K562 (cell line): ENCODE results near the gene RBM27. TPM values are rescaled to one million over a fixed set of nuclear protein-coding genes. Genes with fewer than 3 reads are reported as not detected.
"Not testable (repeated sequence)": the region's sequence is repeated elsewhere in the genome, so short reads cannot be mapped to it uniquely, and the experiment has no call there.

Experiments
- FOSL1 ChIP-seq: fragments of 200-800 bp; sonication (Bioruptor generic); conservative IDR thresholded peaks from 2 replicates; pipeline ENCODE4 v1.6.1; 2016; ENCODE audit warnings: missing genetic modification characterization, missing compliant biosample characterization
- PRDM10 ChIP-seq: fragments of 450-650 bp; IDR thresholded peaks from 2 replicates; pipeline ENCODE4 v1.6.1; 2018; ENCODE audit not compliant: partially characterized antibody
- PTTG1 ChIP-seq: fragments of 450-650 bp; IDR thresholded peaks from 2 replicates; pipeline ENCODE4 v1.6.1; 2016; ENCODE audit warnings: low read depth, mild to moderate bottlenecking, missing genetic modification characterization, missing compliant biosample characterization
- TRIM24 ChIP-seq, 2 experiments: fragments of 450-650 bp; IDR thresholded peaks; 2 replicates each; pipeline ENCODE4 v1.6.1; 2016
- polyA plus RNA-seq, 8 experiments: library from polyadenylated mRNA; depleted of rRNA in 4 of 8; stranded (reverse) in 5 of 8; unstranded in 3 of 8; fragments of >200 nt; fragmentation: Nextera tagmentation in 2 of 8; fragmentation: Illumina TruSeq in 1 of 8; extraction: Ambion mirVana in 2 of 8; extraction: Trizol in 1 of 8; gene quantifications; 2 replicates each; pipeline versions ENCODE4 v1.2.1 to v1.2.3, GENCODE V29; 2011 to 2014; ENCODE audit warnings: inconsistent platforms in 1 of 8, missing spikeins in 1 of 8
- total RNA-seq, 7 experiments: library from RNA; depleted of rRNA in 6 of 7; stranded (reverse); fragments of >200 nt in 6 of 7; fragmentation: Illumina TruSeq in 2 of 7; extraction: Trizol in 2 of 7; gene quantifications; 2 replicates each; pipeline versions ENCODE4 v1.2.1 to v1.2.3, GENCODE V29; 2011 to 2021; ENCODE audit warnings: low replicate concordance in 1 of 7
- TF ChIP-seq, protein P1 (sequence below), 2 experiments: fragments of 450-650 bp in 1 of 2; sonication (generic) in 1 of 2; formaldehyde crosslinking in 1 of 2; IDR thresholded peaks in 1 of 2; conservative IDR thresholded peaks in 1 of 2; 2 replicates each; pipeline versions ENCODE4 v1.6.1 to v1.8.1; 2016 to 2023; ENCODE audit warnings: mild to moderate bottlenecking in 2 of 2, moderate library complexity in 2 of 2, inconsistent platforms in 1 of 2, missing genetic modification reagents in 1 of 2

RBM27 gene
- total and polyA plus RNA-seq, 9 of the 15 experiments (the other 6 are each of a cell fraction or from before 2014, with no cell fraction given) = 5.3 to 45.4 (median 29.1) TPM

- TF ChIP-seq FOSL1 (tag) (peak; percentile 67), PRDM10 (peak; percentile 40), PTTG1 (tag) (0 out of 2 replicates have a peak, but pooled peaks have one; percentile 50), TRIM24 (IDR thresholded peaks at IDR 0.05) (0 out of 4 replicates have a peak, but pooled peaks of 1 of the 2 experiments have one; percentile 16)
- TF ChIP-seq, protein P1, sequence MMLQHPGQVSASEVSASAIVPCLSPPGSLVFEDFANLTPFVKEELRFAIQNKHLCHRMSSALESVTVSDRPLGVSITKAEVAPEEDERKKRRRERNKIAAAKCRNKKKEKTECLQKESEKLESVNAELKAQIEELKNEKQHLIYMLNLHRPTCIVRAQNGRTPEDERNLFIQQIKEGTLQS (IDR thresholded peaks at IDR 0.05) = peak; percentile 88
- TF ChIP-seq, protein P1 (CRISPR knock-in tag; conservative IDR thresholded peaks at IDR 0.05) = not testable (repeated sequence)
These were observed 1.6 kb upstream of the RBM27 start (continued) for GRCh38 chr5:146201795-146202194.
